SH-SY5Y (cell line): ENCODE data around the gene ASCC1.

ENCODE experiments used
- GATA2 ChIP-seq: IDR thresholded peaks from 2 replicates; pipeline ENCODE4 v1.6.1; 2011; ENCODE audit warnings: mild to moderate bottlenecking, low read depth, low read length
- GATA3 ChIP-seq: IDR thresholded peaks from 2 replicates; pipeline ENCODE4 v1.6.1; 2011; ENCODE audit warnings: low read depth, mild to moderate bottlenecking, low read length, moderate library complexity

ASCC1 gene

DNA sequence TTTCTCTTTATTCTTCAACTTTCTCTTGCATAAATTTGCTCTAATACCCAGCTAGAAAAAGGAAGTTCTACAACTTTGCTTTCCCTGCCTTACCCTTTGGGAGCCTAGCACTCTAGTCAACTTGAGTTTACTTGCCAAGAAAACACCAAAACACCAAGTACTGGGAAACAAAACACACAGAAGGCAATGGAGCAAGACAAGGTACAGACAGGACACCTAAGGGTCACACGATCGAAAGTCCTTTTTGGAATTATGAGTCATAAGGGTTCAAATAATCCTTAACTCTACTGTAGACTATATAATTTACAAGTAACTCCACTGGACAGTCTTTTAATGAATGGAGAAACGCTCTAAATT is 42.8 kb downstream of the ASCC1 start:
- TF ChIP-seq GATA2 (no peak), GATA3 (no peak)

- no peak for TF ChIP-seq GATA2
- no peak for TF ChIP-seq GATA3
These were observed 44.9 kb downstream of the ASCC1 start for GRCh38 chr10:72171175-72171630.

GRCh38 chr10:72170733-72171132 is 45.3 kb downstream of the ASCC1 start:
- TF ChIP-seq GATA3, result no peak
- no peak for TF ChIP-seq GATA2

GRCh38 chr10:72170263-72170662 is 45.8 kb downstream of the ASCC1 start:
- no peak for TF ChIP-seq GATA3
- no peak for TF ChIP-seq GATA2

DNA sequence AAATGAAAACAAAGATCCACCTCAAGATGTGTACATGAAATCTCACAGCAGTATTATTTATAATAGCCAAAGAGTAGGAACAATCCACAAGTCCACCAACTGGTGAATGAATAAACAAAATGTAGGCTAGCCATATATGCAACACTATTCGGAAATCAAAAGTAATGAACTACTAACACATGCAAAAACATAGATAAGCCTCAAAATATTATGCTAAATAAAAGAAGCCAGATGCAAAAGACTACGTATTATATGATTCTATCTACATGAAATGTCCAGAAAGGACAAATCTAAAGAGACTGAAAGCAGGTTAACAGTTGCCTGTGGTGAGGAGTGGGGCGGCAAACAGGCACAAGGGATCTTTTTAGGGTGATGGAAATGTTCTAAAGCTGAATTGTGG is 49.0 kb downstream of the ASCC1 start:
- TF ChIP-seq GATA2 (no peak), GATA3 (no peak)

- no peak for TF ChIP-seq GATA2
- TF ChIP-seq GATA3, result no peak
These were observed 51.5 kb downstream of the ASCC1 start for GRCh38 chr10:72164617-72165016.

- TF ChIP-seq GATA3, result no peak
- TF ChIP-seq GATA2, result no peak
These were observed 53.1 kb downstream of the ASCC1 start for GRCh38 chr10:72162978-72163377.

GRCh38 chr10:72158176-72158575 is 57.9 kb downstream of the ASCC1 start:
- TF ChIP-seq GATA2 (no peak), GATA3 (no peak)

- TF ChIP-seq GATA2 (no peak), GATA3 (no peak)
These were observed 59.9 kb downstream of the ASCC1 start for GRCh38 chr10:72156223-72156622.

DNA sequence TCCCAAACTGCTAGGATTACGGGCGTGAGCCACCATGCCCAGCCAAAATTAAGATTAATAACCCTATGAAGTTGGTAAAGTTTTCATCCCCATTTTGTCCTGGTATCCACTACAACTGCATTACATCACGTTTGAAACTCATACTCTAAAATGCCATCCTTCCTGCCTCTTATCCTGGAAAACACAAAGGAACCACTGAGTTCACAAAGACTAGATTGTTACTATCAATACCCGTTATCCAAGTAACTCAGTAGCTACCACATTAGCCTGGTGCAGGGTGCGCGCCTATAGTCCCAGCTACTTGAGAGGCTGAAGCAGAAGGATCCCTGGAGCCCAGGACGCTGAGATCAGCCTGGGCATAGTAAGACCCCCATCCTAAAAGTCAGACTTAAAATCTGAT is 63.8 kb downstream of the ASCC1 start:
- TF ChIP-seq GATA2, result no peak
- TF ChIP-seq GATA3, result no peak

DNA sequence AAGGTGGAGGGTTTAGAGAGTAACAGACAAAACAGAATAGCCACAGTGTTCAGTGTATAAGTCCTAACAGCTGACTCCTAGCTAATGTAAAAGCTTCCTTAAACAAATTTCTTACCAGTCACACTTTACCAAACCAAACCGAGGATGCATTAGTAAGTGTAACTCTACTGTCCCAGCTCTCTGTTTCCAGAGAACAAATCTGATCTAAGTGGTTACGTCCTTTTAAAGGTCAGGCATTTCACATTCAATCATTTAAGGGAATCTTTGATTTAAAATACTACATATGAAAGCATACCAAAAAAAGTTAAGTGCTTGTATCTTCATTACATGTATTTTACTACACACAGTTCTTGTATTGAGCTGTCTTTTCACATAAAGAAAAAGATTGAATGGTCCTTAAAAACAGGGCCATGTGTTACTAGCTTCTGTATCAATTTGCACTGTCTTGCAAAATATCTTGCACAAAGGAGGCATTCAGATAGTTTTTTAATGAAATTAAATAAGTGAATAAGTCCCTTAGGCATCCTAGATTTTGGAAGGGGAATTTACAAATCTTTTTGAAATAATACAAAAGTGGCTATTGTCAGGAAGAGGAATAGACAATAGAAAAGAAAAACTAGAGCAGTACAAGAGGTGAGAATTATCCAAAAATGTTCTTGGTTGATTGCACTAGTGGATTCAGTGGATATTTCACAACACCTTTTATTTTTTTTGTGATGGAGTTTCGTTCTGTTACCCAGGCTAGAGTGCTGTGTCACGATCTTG is 69.3 kb downstream of the ASCC1 start:
- no peak for TF ChIP-seq GATA2
- TF ChIP-seq GATA3, result no peak

DNA sequence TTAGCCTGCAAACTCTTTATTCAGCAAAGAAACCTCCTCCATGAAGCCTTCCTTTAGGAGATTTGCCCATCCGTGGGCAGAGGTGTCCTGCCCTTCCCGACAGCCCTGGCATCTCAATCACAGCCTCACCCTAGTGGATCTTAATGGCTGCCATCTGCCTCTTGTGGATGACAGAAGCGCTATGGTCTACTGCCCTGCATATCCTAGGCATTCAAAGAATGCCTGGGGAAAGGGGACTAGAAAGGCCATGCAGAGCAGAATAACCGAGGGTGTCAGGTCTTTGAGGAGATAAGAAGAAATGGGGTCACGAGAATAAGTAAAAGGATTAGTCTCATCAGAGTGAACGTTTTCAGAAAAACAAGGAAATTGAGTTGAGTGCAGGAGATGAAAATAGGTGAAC is 70.0 kb downstream of the ASCC1 start:
- TF ChIP-seq GATA3 (no peak), GATA2 (no peak)

DNA sequence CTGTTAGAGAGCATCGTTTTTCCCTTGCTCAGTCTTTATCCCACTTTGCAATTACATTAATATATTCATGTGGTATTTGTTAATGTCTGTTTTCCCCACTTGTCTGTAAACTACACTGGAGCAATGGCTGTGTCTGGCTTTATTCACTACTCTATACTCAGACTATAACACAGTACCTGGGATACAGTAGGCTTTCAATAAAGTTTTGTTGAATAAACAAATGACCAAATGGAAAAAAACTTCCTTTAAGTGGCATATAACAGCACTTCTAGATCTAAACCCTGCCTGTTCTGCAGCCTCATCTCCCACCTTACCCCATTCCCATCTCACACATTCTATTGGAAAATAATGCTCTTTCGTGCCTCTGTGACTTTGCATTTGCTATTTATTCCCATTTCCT is 70.4 kb downstream of the ASCC1 start:
- TF ChIP-seq GATA3 (no peak), GATA2 (no peak)

DNA sequence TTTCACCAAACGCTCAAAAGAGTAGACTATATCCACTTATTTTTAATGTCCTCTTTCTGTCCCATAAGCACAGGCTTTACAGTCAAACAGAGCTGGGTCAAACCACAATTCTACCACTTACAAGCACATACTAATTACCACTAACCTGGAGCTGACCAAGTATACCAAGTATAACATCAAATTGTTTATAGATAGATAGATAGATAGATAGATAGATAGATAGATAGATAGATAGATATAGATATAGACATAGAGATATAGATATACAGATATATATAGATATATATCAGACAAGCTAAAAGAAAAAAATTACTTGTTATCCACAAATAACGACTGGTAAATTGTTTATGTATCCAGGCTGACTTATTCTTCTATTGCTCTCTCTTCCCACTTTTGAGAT is 75.2 kb downstream of the ASCC1 start:
- TF ChIP-seq GATA3 (no peak), GATA2 (no peak)

DNA sequence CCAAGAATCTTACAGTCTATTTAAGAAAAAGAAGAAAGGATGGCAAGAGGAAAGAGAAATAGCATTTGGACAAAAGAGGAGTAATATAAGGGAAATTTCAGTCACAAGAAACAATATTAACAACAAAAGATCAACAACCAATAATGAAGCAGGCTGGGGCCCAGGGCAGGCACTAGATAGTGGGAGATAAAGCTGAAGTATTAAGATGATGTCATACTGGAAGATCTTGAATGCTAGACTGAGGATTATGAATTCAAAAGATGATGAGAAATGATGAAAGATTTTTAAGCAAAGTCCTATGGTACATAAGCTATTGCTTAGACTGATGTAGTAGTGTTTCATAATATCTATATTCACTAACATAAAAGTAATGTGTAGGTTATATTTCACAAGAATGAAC is 75.9 kb downstream of the ASCC1 start:
- no peak for TF ChIP-seq GATA3
- TF ChIP-seq GATA2, result no peak

DNA sequence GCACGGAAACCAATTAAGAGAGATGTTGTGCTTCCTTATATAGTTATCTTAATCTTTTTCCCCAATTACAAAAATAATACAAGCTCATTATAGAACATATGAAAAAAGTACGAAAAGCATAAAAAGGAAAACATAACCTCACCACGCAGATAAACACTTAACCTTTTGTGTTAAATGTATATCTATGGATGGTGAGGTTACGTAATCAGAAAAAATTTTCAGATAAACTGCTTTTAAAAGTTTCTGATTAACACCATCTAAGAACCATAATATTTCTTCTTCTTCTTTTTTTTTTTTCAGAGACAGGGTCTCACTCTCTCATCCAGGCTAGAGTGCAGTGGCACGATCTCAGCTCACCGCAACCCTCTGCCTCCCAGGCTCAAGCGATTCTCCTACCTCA is 78.5 kb downstream of the ASCC1 start:
- TF ChIP-seq GATA2 (no peak), GATA3 (no peak)
